SK-N-SH (cell line): ENCODE measurements around the gene GGACT. TPM values are rescaled to one million over a fixed set of nuclear protein-coding genes. Genes with fewer than 3 reads are reported as not detected.

Source experiments
- CTCF ChIA-PET: fragments of 300-600, 350-600 bp; formaldehyde crosslinking; extraction: SDS; loops from one replicate; lab custom pipeline; 2021; lab: Yijun Ruan, JAX
- POLR2A ChIA-PET: fragments of 350-600 bp; sonication (Branson Sonifier 250); formaldehyde crosslinking; extraction: SDS; loops from one replicate; lab custom pipeline; 2020; ENCODE audit warnings: antibody characterized with exemption, inconsistent platforms; lab: Yijun Ruan, JAX
- DNase-seq: peaks from one replicate; pipeline ENCODE4 v3.0.0; 2012
- H2AFZ ChIP-seq: fragments of 200-600 bp; sonication (generic); 2 replicates; pipeline ENCODE4 v1.8.1; 2016; ENCODE audit warnings: antibody characterized with exemption, mild to moderate bottlenecking, low read depth
- H3F3A ChIP-seq: fragments of 200-600 bp; sonication (generic); replicated peaks from 2 replicates; pipeline ENCODE3; 2016; ENCODE audit warnings: antibody characterized with exemption, mild to moderate bottlenecking; ENCODE audit not compliant: insufficient read depth
- H3K27ac ChIP-seq, 2 experiments: fragments of 200-500 bp in 1 of 2; fragments of 200-600 bp in 1 of 2; sonication (Bioruptor generic) in 1 of 2; sonication (generic), shearing (Covaris generic) in 1 of 2; 2 replicates each; pipeline versions ENCODE4 v1.5.1 to v1.6.1; 2014 to 2016; ENCODE audit warnings: low read depth in 2 of 2, inconsistent platforms in 1 of 2, low read length in 1 of 2, mild to moderate bottlenecking in 1 of 2, mixed read lengths in 1 of 2
- H3K27me3 ChIP-seq: fragments of 200-600 bp; sonication (generic), shearing (Covaris generic); 2 replicates; pipeline ENCODE4 v1.6.1; 2016; ENCODE audit warnings: mixed run types; ENCODE audit not compliant: insufficient read depth
- H3K36me3 ChIP-seq, 2 experiments: fragments of 200-500 bp in 1 of 2; fragments of 200-600 bp in 1 of 2; sonication (Bioruptor generic) in 1 of 2; sonication (generic) in 1 of 2; replicated peaks in 1 of 2; 2 replicates each; pipeline versions ENCODE3 to v1.5.1; 2014 to 2016; ENCODE audit warnings: low read length in 1 of 2, mild to moderate bottlenecking in 1 of 2; ENCODE audit not compliant: insufficient read depth in 2 of 2, control insufficient read depth in 1 of 2
- H3K4me1 ChIP-seq, 2 experiments: fragments of 200-500 bp in 1 of 2; fragments of 200-600 bp in 1 of 2; sonication (Bioruptor generic) in 1 of 2; sonication (generic), shearing (Covaris generic) in 1 of 2; 2 replicates each; pipeline versions ENCODE4 v1.5.1 to v1.6.1; 2014 to 2016; ENCODE audit warnings: low read depth in 1 of 2, low read length in 1 of 2, mixed run types in 1 of 2; ENCODE audit not compliant: insufficient read depth in 2 of 2, control insufficient read depth in 1 of 2
- H3K4me2 ChIP-seq: fragments of 200-600 bp; sonication (generic), shearing (Covaris generic); 2 replicates; pipeline ENCODE4 v1.6.1; 2017; ENCODE audit warnings: mixed run types
- H3K4me3 ChIP-seq, 2 experiments: fragments of 200-500 bp in 1 of 2; fragments of 200-600 bp in 1 of 2; sonication (Bioruptor generic) in 1 of 2; sonication (generic), shearing (Covaris generic) in 1 of 2; 2 replicates each; pipeline versions ENCODE4 v1.5.1 to v1.8.1; 2014 to 2016; ENCODE audit warnings: low read depth in 2 of 2, inconsistent platforms in 1 of 2, low read length in 1 of 2, mild to moderate bottlenecking in 1 of 2, mixed read lengths in 1 of 2, moderate library complexity in 1 of 2
- H3K79me2 ChIP-seq: fragments of 200-600 bp; sonication (generic); 2 replicates; pipeline ENCODE4 v1.8.1; 2017; ENCODE audit warnings: mild to moderate bottlenecking; ENCODE audit not compliant: insufficient read depth
- H3K9ac ChIP-seq: fragments of 200-600 bp; sonication (generic); 2 replicates; pipeline ENCODE4 v1.6.1; 2017; ENCODE audit warnings: mixed run types
- H3K9me2 ChIP-seq: fragments of 200-600 bp; sonication (generic); 2 replicates; pipeline ENCODE4 v1.6.1; 2017; ENCODE audit warnings: mixed run types
- H3K9me3 ChIP-seq: fragments of 200-600 bp; sonication (generic); 2 replicates; pipeline ENCODE4 v1.6.1; 2017; ENCODE audit warnings: mixed run types, mild to moderate bottlenecking, moderate library complexity
- H4K20me1 ChIP-seq: fragments of 200-600 bp; sonication (generic); 2 replicates; pipeline ENCODE4 v1.6.1; 2017; ENCODE audit warnings: mild to moderate bottlenecking, mixed run types; ENCODE audit not compliant: insufficient read depth
- CTCF ChIP-seq: fragments of 200-600 bp; sonication (generic); IDR thresholded peaks from 2 replicates; pipeline ENCODE4 v1.6.1; 2017; ENCODE audit warnings: antibody characterized with exemption, mild to moderate bottlenecking, moderate library complexity
- EP300 ChIP-seq, 2 experiments: IDR thresholded peaks; 2 replicates each; pipeline versions ENCODE4 v1.4.0 to v1.6.1; 2012; ENCODE audit warnings: borderline replicate concordance in 1 of 2, low read depth in 1 of 2, low read length in 1 of 2
- FOXJ3 ChIP-seq: sonication (generic); formaldehyde crosslinking; IDR thresholded peaks from 2 replicates; pipeline ENCODE4 v1.5.1; 2020; ENCODE audit warnings: mild to moderate bottlenecking, missing genetic modification reagents
- FOXM1 ChIP-seq: IDR thresholded peaks from 2 replicates; pipeline ENCODE4 v1.4.0; 2012; ENCODE audit warnings: low read depth, mild to moderate bottlenecking
- GABPA ChIP-seq: IDR thresholded peaks from 2 replicates; pipeline ENCODE4 v1.4.0; 2012; ENCODE audit warnings: low read depth, mild to moderate bottlenecking
- GATA2 ChIP-seq: sonication (generic); formaldehyde crosslinking; IDR thresholded peaks from 2 replicates; pipeline ENCODE4 v1.5.0; 2020; ENCODE audit warnings: mild to moderate bottlenecking, missing genetic modification reagents
- MEF2A ChIP-seq: IDR thresholded peaks from 2 replicates; pipeline ENCODE4 v1.4.0; 2012; ENCODE audit warnings: low read depth, borderline replicate concordance
- MXI1 ChIP-seq: IDR thresholded peaks from 2 replicates; pipeline ENCODE4 v1.6.1; 2012; ENCODE audit warnings: mild to moderate bottlenecking, low read depth, low read length, improper control_type of control experiment
- PBX3 ChIP-seq: IDR thresholded peaks from 2 replicates; pipeline ENCODE4; 2012
- POLR2AphosphoS5 ChIP-seq: IDR thresholded peaks from 2 replicates; pipeline ENCODE4 v1.6.1; 2012; ENCODE audit warnings: low read depth, low read length
- RXRA ChIP-seq: IDR thresholded peaks from 2 replicates; pipeline ENCODE4 v1.4.0; 2012; ENCODE audit warnings: low read depth, mild to moderate bottlenecking, borderline replicate concordance
- SIN3A ChIP-seq: IDR thresholded peaks from 2 replicates; pipeline ENCODE4 v1.6.1; 2012; ENCODE audit warnings: low read depth, mild to moderate bottlenecking, low read length, moderate library complexity, borderline replicate concordance
- TAF1 ChIP-seq: IDR thresholded peaks from 2 replicates; pipeline ENCODE4 v1.6.1; 2012; ENCODE audit warnings: low read depth, mild to moderate bottlenecking, low read length, moderate library complexity, borderline replicate concordance
- WGBS: methylation state at CpG from one replicate; pipeline ENCODE4 v1.1.6; 2017; ENCODE audit warnings: low lambda C conversion rate; 5-methylcytosine and 5-hydroxymethylcytosine counted together
- polyA plus RNA-seq, 3 experiments: library from polyadenylated mRNA; depleted of rRNA; stranded (reverse); fragments of >200 nt; gene quantifications; 2 replicates each; pipeline ENCODE4 v1.2.3, GENCODE V29; 2012
- TF ChIP-seq, protein P1 (sequence below): IDR thresholded peaks from 2 replicates; pipeline ENCODE4 v1.4.0; 2012; ENCODE audit warnings: low read depth, borderline replicate concordance
- TF ChIP-seq, protein P2 (sequence below): IDR thresholded peaks from 2 replicates; pipeline ENCODE4 v1.4.0; 2012; ENCODE audit warnings: low read depth, borderline replicate concordance

The GGACT gene
- polyA plus RNA-seq, 1 of the 3 experiments (the other 2 are of a cell fraction), result 7.1 TPM

DNA sequence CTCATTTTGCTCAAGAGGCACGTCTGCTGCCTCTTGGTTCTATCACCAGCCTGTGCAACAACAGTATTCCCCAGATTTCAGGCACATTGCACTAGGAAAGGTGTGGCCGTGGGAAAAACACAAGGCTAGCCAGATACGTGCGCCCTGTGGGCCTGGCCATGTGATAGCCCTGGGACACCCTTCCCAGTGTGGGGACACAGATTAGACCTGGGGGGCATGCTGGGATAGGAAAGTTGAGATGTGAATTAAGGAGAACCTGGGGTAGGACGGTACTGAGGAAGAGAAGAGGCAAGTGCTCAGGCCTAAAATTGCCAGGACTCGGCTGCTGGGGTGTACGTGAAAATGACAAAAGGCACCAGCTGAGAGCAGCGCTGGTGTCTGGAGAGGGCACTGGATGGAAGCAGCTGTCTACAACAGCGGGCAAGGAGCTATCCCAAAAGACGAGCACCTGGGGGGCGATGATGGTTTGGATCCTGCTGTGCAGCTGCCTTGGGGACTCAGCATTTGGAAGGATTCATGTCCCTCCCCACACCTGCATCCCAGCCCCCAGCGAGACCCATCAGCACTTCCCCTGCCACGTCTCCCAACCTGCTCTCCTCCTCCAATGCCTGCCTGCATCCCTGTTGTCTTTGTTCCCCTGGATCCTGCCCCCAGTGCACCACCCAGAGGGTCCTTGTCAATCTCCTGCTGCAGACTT, 54.3 kb downstream of the GGACT start (continued):
- TF ChIP-seq MXI1, result no peak
- no peak for TF ChIP-seq RXRA
- TF ChIP-seq GATA2 (CRISPR knock-in tag), result no peak
- no peak for TF ChIP-seq SIN3A
- TF ChIP-seq TAF1, result no peak
- no peak for TF ChIP-seq FOXM1

DNA sequence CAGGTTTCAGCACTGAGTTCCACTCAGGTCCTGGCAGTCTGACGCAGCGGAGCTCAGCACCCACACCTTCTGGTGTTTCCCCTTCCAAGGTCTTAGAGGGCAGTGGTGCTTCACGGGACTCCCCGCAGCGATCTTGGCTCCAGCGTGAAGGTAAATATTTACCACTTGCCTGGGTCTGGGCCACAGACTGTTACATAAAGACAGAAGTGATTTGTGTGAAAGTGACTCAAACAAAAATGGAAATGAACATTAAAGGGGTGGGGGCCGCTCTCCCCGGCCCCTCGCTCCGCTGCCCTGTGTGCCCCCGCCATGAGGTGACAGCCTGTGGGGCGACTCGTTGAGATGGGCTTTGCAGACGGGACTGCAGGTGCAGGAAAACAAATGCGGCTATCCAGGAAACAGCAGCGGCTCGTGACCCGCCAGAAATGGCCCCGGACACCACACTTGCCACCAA, 55.0 kb downstream of the GGACT start:
- no peaks in the 10 kb centered on the region for H3K9me2 ChIP-seq
- POLR2A ChIA-PET, result no interaction called here
- no peaks in the 10 kb centered on the region for H4K20me1 ChIP-seq
- no peak overlapping the region for H3K4me3 ChIP-seq
- WGBS, result 95% methylated on average over 18 of the region's 19 CpGs
- H3K4me1 ChIP-seq, result no peaks in the 10 kb centered on the region; a peak in 1 of 4 replicates
- no peaks in the 10 kb centered on the region for H3K9me3 ChIP-seq
- H3K27me3 ChIP-seq, result no peaks in the 10 kb centered on the region
- H3F3A ChIP-seq, result no peaks in the 10 kb centered on the region
- H3K27ac ChIP-seq, result no peak overlapping the region
- no peak for TF ChIP-seq POLR2AphosphoS5
- TF ChIP-seq GABPA, result no peak
- TF ChIP-seq EP300 (IDR thresholded peaks at IDR 0.05; ENCODE audit: borderline replicate concordance in 1 of 2, low read depth in 1 of 2, low read length in 1 of 2), result no peak
- TF ChIP-seq FOXJ3 (CRISPR knock-in tag), result no peak
- TF ChIP-seq CTCF, result no peak
- TF ChIP-seq, protein P1, sequence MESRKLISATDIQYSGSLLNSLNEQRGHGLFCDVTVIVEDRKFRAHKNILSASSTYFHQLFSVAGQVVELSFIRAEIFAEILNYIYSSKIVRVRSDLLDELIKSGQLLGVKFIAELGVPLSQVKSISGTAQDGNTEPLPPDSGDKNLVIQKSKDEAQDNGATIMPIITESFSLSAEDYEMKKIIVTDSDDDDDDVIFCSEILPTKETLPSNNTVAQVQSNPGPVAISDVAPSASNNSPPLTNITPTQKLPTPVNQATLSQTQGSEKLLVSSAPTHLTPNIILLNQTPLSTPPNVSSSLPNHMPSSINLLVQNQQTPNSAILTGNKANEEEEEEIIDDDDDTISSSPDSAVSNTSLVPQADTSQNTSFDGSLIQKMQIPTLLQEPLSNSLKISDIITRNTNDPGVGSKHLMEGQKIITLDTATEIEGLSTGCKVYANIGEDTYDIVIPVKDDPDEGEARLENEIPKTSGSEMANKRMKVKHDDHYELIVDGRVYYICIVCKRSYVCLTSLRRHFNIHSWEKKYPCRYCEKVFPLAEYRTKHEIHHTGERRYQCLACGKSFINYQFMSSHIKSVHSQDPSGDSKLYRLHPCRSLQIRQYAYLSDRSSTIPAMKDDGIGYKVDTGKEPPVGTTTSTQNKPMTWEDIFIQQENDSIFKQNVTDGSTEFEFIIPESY, result no peak
- TF ChIP-seq MEF2A, result no peak
- TF ChIP-seq PBX3, result no peak
- TF ChIP-seq, protein P2, sequence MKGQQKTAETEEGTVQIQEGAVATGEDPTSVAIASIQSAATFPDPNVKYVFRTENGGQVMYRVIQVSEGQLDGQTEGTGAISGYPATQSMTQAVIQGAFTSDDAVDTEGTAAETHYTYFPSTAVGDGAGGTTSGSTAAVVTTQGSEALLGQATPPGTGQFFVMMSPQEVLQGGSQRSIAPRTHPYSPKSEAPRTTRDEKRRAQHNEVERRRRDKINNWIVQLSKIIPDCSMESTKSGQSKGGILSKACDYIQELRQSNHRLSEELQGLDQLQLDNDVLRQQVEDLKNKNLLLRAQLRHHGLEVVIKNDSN, result no peak
- TF ChIP-seq, all 33 proteins: peak for 0
- no peak for DNase-seq
- H3K4me2 ChIP-seq, result no peak overlapping the region
- CTCF ChIA-PET, result interaction anchor here (2.0 kb wide), 1 partner anchor 19 kb away, joined by 8 read pairs; no protein-coding TSS in a partner anchor
- no peaks in the 10 kb centered on the region for H3K79me2 ChIP-seq
- peaks cover 3 to 14% of the 10 kb centered on the region in 2 experiments for H3K36me3 ChIP-seq
- no peak overlapping the region for H3K9ac ChIP-seq
- no peak overlapping the region for H2AFZ ChIP-seq
